Measurements from ENCODE around the gene PHC3. TPM values are rescaled to one million over a fixed set of nuclear protein-coding genes. Genes with fewer than 3 reads are reported as not detected.
"Not testable (repeated sequence)": the region's sequence is repeated elsewhere in the genome, so short reads cannot be mapped to it uniquely, and the experiment has no call there.

The PHC3 gene
- total and polyA plus RNA-seq, 9 donors, result 9.9 to 121 (median 90.2) TPM

DNA sequence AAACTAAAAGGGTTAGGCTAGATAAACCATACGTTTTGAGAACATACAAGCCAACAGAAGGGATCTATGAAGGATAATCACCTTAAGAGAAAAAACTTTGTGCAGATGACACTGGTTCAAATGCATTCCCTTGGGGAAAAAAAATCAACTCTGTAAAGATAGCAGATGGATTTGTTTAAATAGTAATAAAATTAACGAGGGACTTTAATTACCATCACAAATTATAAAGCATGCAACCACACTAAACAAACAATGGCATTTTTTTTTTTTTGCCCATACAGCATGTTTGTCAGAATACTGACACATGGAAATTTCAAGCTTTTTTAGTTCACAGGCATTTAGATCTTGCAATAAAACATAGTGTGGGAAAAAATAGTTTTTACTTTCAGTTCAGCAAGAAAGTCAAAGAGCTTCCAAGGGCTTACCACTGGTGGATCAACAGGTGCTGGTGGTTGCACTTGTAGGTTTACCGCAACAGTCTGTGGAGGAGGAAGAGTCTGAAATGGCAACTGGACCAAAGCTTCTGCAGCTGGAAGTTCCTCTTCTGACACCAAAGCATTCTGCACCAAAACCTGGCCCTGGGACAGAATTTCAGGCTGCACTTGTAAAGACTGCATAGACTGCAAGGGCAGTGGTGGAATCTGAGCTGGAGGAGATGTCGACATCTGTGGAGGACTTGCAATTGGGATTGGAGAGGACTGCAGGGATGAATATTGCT lies 53.1 kb downstream of the PHC3 start:
- Histone ChIP-seq H3K4me1 (ENCODE audit: insufficient read depth) (no peaks in the 10 kb centered on the region), H3K36me3 (no peaks in the 10 kb centered on the region), H3K9me3 (no peaks in the 10 kb centered on the region), H3K27ac (no peak overlapping the region), H3K4me3 (no peak overlapping the region), H3K27me3 (no peaks in the 10 kb centered on the region)
- WGBS, 3 donors, result 87 to 90% (median 90%) methylated on average over 4 of the region's 4 CpGs
- no peak for TF ChIP-seq POLR2A (IDR thresholded peaks at IDR 0.05)
- TF ChIP-seq, protein P1, sequence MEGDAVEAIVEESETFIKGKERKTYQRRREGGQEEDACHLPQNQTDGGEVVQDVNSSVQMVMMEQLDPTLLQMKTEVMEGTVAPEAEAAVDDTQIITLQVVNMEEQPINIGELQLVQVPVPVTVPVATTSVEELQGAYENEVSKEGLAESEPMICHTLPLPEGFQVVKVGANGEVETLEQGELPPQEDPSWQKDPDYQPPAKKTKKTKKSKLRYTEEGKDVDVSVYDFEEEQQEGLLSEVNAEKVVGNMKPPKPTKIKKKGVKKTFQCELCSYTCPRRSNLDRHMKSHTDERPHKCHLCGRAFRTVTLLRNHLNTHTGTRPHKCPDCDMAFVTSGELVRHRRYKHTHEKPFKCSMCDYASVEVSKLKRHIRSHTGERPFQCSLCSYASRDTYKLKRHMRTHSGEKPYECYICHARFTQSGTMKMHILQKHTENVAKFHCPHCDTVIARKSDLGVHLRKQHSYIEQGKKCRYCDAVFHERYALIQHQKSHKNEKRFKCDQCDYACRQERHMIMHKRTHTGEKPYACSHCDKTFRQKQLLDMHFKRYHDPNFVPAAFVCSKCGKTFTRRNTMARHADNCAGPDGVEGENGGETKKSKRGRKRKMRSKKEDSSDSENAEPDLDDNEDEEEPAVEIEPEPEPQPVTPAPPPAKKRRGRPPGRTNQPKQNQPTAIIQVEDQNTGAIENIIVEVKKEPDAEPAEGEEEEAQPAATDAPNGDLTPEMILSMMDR (IDR thresholded peaks at IDR 0.05), result no peak
- TF ChIP-seq EP300 (IDR thresholded peaks at IDR 0.05), result no peak
- DNase-seq, result no peak
- intact Hi-C loops (cut with DNase I), result no loop called here

DNA sequence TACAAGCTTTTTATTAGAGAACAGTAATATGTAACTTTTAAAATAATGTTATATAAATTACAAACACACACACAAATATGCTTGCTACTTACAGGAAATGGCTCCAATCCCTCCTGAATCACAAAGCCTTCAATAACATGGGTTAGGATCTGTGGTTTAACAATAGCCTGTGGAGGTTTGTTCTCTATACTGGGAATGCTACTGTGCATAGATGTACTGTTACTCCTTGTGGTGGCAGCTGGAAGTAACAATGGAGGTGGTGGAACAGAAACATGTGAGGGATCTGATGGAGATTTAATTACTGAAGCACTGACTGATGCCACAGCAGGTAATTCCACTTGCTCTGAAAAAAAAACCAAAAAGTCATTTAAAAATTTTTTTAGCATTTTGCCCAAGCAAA lies 64.4 kb downstream of the PHC3 start:
- no peaks in the 10 kb centered on the region for H3K4me1 ChIP-seq (ENCODE audit: insufficient read depth)
- DNase-seq, result no peak
- H3K27me3 ChIP-seq, result no peaks in the 10 kb centered on the region
- no peak overlapping the region for H3K4me3 ChIP-seq
- H3K36me3 ChIP-seq, result no peaks in the 10 kb centered on the region
- no peak for TF ChIP-seq POLR2A (IDR thresholded peaks at IDR 0.05)
- TF ChIP-seq EP300 (IDR thresholded peaks at IDR 0.05), result no peak
- TF ChIP-seq, protein P1 (IDR thresholded peaks at IDR 0.05), result no peak
- intact Hi-C loops (cut with DNase I), result no loop called here
- H3K9me3 ChIP-seq, result no peaks in the 10 kb centered on the region
- no peak overlapping the region for H3K27ac ChIP-seq

DNA sequence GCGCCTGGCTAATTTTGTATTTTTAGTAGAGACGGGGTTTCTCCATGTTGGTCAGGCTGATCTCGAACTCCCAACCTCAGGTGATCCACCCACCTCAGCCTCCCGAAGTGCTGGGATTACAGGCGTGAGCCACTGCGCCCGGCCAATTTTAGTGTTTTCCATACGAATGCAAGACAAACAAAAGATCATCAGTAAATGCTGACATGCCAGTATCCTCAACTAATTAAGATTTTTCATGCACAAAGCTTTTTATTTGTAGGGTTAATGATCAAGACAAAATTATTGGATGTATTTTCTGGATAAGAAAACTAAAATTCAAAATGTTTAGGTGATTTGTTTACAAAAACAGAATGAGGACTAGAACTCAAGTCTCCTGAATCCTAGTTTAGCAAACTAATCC lies 67.4 kb downstream of the PHC3 start:
- H3K27me3 ChIP-seq; H3K4me1 ChIP-seq (ENCODE audit: insufficient read depth); intact Hi-C loops (cut with DNase I); DNase-seq; H3K36me3 ChIP-seq; H3K27ac ChIP-seq; H3K9me3 ChIP-seq; H3K4me3 ChIP-seq: not testable (repeated sequence)
- 87 to 98% (median 91%) methylated on average over 8 of the region's 8 CpGs for WGBS, 3 donors

DNA sequence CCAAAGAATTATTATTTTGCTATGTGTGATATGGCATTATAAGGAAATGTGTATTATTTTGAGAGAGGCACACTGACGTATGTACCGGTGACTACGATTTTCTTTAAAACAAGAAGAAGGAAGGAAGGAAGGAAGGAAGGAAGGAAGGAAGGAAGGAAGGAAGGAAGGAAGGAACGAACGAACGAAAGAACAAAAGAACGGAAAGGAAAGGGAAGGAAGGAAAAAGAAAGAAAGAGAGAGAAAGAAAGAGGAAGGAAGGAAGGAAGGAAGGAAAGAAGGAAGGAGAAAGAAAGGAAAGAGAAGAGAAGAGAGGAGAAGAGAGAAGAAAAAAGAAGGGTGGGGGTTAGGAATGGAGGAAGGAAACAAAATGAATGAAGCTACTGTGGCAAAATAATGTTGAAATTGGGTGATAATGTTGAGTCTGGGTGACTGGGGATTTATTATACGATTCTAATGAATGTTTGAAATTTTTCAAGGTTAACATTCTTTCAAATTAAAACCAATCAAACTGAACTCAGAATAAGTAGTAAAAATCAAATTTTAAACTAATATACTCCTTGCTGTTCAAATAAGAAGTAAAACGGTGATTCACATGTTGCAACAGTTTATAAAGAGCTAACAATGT lies 70.3 kb downstream of the PHC3 start:
- Histone ChIP-seq H3K27me3 (no peaks in the 10 kb centered on the region), H3K4me3 (no peak overlapping the region), H3K27ac (no peak overlapping the region), H3K4me1 (ENCODE audit: insufficient read depth) (peaks cover 2% of the 10 kb centered on the region), H3K9me3 (no peaks in the 10 kb centered on the region), H3K36me3 (no peaks in the 10 kb centered on the region)
- WGBS, 3 donors, result 79 to 88% (median 85%) methylated on average over 9 of the region's 9 CpGs
- DNase-seq, result no peak
- TF ChIP-seq EP300 (IDR thresholded peaks at IDR 0.05) (no peak), POLR2A (IDR thresholded peaks at IDR 0.05) (no peak)
- TF ChIP-seq, protein P1 (IDR thresholded peaks at IDR 0.05), result no peak
- intact Hi-C loops (cut with DNase I), result no loop called here

DNA sequence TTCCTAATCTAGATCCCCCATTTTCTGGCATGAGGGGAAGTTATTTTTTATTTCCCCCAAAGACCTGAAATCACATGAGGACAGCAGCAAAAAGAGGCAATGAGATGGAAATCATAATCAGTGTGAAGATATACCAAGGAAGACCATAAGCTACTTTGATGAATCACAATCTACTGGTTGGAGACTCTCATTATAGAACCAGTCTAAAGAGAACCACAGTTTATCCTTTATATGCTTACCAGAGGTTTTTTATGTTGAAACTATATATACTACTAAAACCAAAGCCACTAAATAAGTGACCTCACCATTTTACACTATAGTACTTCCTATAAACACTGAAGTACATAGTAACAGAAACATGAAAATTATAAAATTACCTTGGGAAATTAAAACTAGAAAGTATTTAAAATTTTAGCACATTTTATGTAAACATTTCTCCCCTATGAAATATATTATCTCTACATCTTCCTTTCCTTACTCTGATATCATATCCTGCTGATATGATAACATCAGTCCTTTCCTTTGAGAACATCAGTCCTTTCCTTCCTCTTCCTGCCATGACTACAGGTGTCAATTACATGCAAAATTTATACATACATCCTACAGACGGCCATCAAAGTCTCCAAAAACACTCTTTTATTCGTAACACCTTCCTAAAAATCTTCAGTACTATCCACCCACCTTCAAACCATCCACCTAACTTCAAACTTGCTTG lies 71.8 kb downstream of the PHC3 start:
- H3K27me3 ChIP-seq, result no peaks in the 10 kb centered on the region
- intact Hi-C loops (cut with DNase I), result no loop called here
- no peaks in the 10 kb centered on the region for H3K9me3 ChIP-seq
- no peak overlapping the region for H3K27ac ChIP-seq
- no peaks in the 10 kb centered on the region for H3K36me3 ChIP-seq
- TF ChIP-seq, protein P1 (IDR thresholded peaks at IDR 0.05), result no peak
- TF ChIP-seq EP300 (IDR thresholded peaks at IDR 0.05) (no peak), POLR2A (IDR thresholded peaks at IDR 0.05) (no peak)
- WGBS, 3 donors, result 94 to 97% (median 95%) methylated on average over 2 of the region's 2 CpGs
- peaks cover 2% of the 10 kb centered on the region for H3K4me1 ChIP-seq (ENCODE audit: insufficient read depth)
- no peak overlapping the region for H3K4me3 ChIP-seq
- DNase-seq, result no peak
